ENCODE measurements around the gene TMEM271.
"Not testable (repeated sequence)": the region's sequence is repeated elsewhere in the genome, so short reads cannot be mapped to it uniquely, and the experiment has no call there.

The TMEM271 gene

GRCh38 chr4:578451-579443, 2.7 kb upstream of the TMEM271 start:
- DNase-seq (ENCODE audit: low read depth), result no peak

- no peak for DNase-seq (ENCODE audit: low read depth)
Observed at GRCh38 chr4:577499-578450, 1.7 kb upstream of the TMEM271 start.

GRCh38 chr4:576991-577498, 950 bp upstream of the TMEM271 start:
- no peak for DNase-seq (ENCODE audit: low read depth)

- no peak for DNase-seq (ENCODE audit: low read depth)
Observed at GRCh38 chr4:575281-576141, 584 bp downstream of the TMEM271 start.

GRCh38 chr4:574346-575161, 1.5 kb downstream of the TMEM271 start:
- DNase-seq (ENCODE audit: low read depth), result no peak

GRCh38 chr4:573122-573892, 2.8 kb downstream of the TMEM271 start:
- DNase-seq (ENCODE audit: low read depth), result no peak

- no peak for DNase-seq (ENCODE audit: low read depth)
Observed at GRCh38 chr4:572594-572993, 3.5 kb downstream of the TMEM271 start.

- no peak for DNase-seq (ENCODE audit: low read depth)
Observed at GRCh38 chr4:571838-572572, 4.1 kb downstream of the TMEM271 start.

GRCh38 chr4:570754-571153, 5.3 kb downstream of the TMEM271 start:
- DNase-seq (ENCODE audit: low read depth), result no peak

GRCh38 chr4:569958-570667, 6.0 kb downstream of the TMEM271 start:
- no peak for DNase-seq (ENCODE audit: low read depth)

- no peak for DNase-seq (ENCODE audit: low read depth)
Observed at GRCh38 chr4:568962-569361, 7.1 kb downstream of the TMEM271 start.

- DNase-seq (ENCODE audit: low read depth), result no peak
Observed at GRCh38 chr4:568351-568652, 7.8 kb downstream of the TMEM271 start.

- no peak for DNase-seq (ENCODE audit: low read depth)
Observed at GRCh38 chr4:567457-568350, 8.4 kb downstream of the TMEM271 start.

GRCh38 chr4:566508-567295, 9.4 kb downstream of the TMEM271 start:
- no peak for DNase-seq (ENCODE audit: low read depth)

- no peak for DNase-seq (ENCODE audit: low read depth)
Observed at GRCh38 chr4:566035-566434, 10.1 kb downstream of the TMEM271 start.

- DNase-seq (ENCODE audit: low read depth), result not testable (repeated sequence)
Observed at GRCh38 chr4:565614-566013, 10.5 kb downstream of the TMEM271 start.

- DNase-seq (ENCODE audit: low read depth), result not testable (repeated sequence)
Observed at GRCh38 chr4:562458-562857, 13.6 kb downstream of the TMEM271 start.
